ENCODE results near the gene EMP3. TPM values are rescaled to one million over a fixed set of nuclear protein-coding genes. Genes with fewer than 3 reads are reported as not detected.

EMP3 gene
- total and polyA plus RNA-seq, 2 of the 13 experiments (the other 11 are each of a cell fraction or from before 2014, with no cell fraction given): 2.2 to 7.8 TPM

- TF ChIP-seq ZNF687 (CRISPR knock-in tag; IDR thresholded peaks at IDR 0.05) (peak; percentile 59), BCL3 (CRISPR knock-in tag; IDR thresholded peaks at IDR 0.05) (no peak), RORA (CRISPR knock-in tag; IDR thresholded peaks at IDR 0.05) (no peak), ZIK1 (CRISPR knock-in tag; IDR thresholded peaks at IDR 0.05; ENCODE audit: borderline replicate concordance, low read depth) (no peak), MAZ (IDR thresholded peaks at IDR 0.05; ENCODE audit: borderline replicate concordance, low read depth, low read length) (no peak), MAZ (CRISPR knock-in tag; IDR thresholded peaks at IDR 0.05; ENCODE audit: low read depth) (no peak), CHD4 (IDR thresholded peaks at IDR 0.05; ENCODE audit: borderline replicate concordance, low read length) (no peak; the same call in 1 of the 2 replicates), MAFG (CRISPR knock-in tag; IDR thresholded peaks at IDR 0.05) (no peak), MAFK (conservative IDR thresholded peaks at IDR 0.05 in 1 of 2, IDR thresholded peaks at IDR 0.05 in 1 of 2; ENCODE audit: low read length in 2 of 2) (peak in 1 of 2 experiments; percentile 21; a peak in 2 of 4 replicates), ZNF660 (CRISPR knock-in tag; IDR thresholded peaks at IDR 0.05; ENCODE audit: borderline replicate concordance, low read depth) (no peak), PPARG (CRISPR knock-in tag; conservative IDR thresholded peaks at IDR 0.05) (0 out of 2 replicates have a peak, but pooled peaks have one; percentile 19), NFRKB (IDR thresholded peaks at IDR 0.05) (no peak), ZMAT3 (CRISPR knock-in tag; conservative IDR thresholded peaks at IDR 0.05) (no peak), MTERF4 (CRISPR knock-in tag; IDR thresholded peaks at IDR 0.05) (no peak), THAP8 (CRISPR knock-in tag; IDR thresholded peaks at IDR 0.05; ENCODE audit: borderline replicate concordance) (no peak), ZNF781 (CRISPR knock-in tag; IDR thresholded peaks at IDR 0.05; ENCODE audit: borderline replicate concordance, not compliant biosample characterization) (no peak), LBX2 (CRISPR knock-in tag; IDR thresholded peaks at IDR 0.05; ENCODE audit: borderline replicate concordance) (no peak), ZBTB46 (CRISPR knock-in tag; IDR thresholded peaks at IDR 0.05; ENCODE audit: borderline replicate concordance) (no peak)
Observed at GRCh38 chr19:48332662-48333466, 7.5 kb downstream of the EMP3 start (continued).
